ENCODE results near the gene SERPINF2. TPM values are rescaled to one million over a fixed set of nuclear protein-coding genes. Genes with fewer than 3 reads are reported as not detected.

SERPINF2 gene
- total RNA-seq, 1 donor from 2014 or later = 0.37 TPM

GRCh38 chr17:1726626-1727257 is 15.9 kb upstream of the SERPINF2 start:
- no peak overlapping the region for H3K4me3 Mint-ChIP-seq (ENCODE audit: unreplicated experiment)
- no peak for DNase-seq
- H3K27me3 Mint-ChIP-seq (ENCODE audit: unreplicated experiment) = peaks cover 8% of the 10 kb centered on the region
- H3K36me3 Mint-ChIP-seq (ENCODE audit: unreplicated experiment) = peaks cover 7% of the 10 kb centered on the region
- no peak overlapping the region for H3K27ac Mint-ChIP-seq (ENCODE audit: unreplicated experiment)
- peaks cover 3% of the 10 kb centered on the region for H3K4me1 Mint-ChIP-seq (ENCODE audit: low read depth, unreplicated experiment)
- TF ChIP-seq, protein P1, sequence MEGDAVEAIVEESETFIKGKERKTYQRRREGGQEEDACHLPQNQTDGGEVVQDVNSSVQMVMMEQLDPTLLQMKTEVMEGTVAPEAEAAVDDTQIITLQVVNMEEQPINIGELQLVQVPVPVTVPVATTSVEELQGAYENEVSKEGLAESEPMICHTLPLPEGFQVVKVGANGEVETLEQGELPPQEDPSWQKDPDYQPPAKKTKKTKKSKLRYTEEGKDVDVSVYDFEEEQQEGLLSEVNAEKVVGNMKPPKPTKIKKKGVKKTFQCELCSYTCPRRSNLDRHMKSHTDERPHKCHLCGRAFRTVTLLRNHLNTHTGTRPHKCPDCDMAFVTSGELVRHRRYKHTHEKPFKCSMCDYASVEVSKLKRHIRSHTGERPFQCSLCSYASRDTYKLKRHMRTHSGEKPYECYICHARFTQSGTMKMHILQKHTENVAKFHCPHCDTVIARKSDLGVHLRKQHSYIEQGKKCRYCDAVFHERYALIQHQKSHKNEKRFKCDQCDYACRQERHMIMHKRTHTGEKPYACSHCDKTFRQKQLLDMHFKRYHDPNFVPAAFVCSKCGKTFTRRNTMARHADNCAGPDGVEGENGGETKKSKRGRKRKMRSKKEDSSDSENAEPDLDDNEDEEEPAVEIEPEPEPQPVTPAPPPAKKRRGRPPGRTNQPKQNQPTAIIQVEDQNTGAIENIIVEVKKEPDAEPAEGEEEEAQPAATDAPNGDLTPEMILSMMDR (IDR thresholded peaks at IDR 0.05; ENCODE audit: partially characterized antibody, unreplicated experiment) = no peak
- peaks cover 5% of the 10 kb centered on the region for H3K9me3 Mint-ChIP-seq (ENCODE audit: unreplicated experiment)

GRCh38 chr17:1727258-1727789 is 15.3 kb upstream of the SERPINF2 start:
- TF ChIP-seq, protein P1 (IDR thresholded peaks at IDR 0.05; ENCODE audit: partially characterized antibody, unreplicated experiment) = no peak
- Mint-ChIP-seq H3K27ac (ENCODE audit: unreplicated experiment) (no peak overlapping the region), H3K4me3 (ENCODE audit: unreplicated experiment) (no peak overlapping the region), H3K36me3 (ENCODE audit: unreplicated experiment) (peaks cover 7% of the 10 kb centered on the region), H3K9me3 (ENCODE audit: unreplicated experiment) (peaks cover 5% of the 10 kb centered on the region), H3K27me3 (ENCODE audit: unreplicated experiment) (peaks cover 8% of the 10 kb centered on the region), H3K4me1 (ENCODE audit: low read depth, unreplicated experiment) (peaks cover 3% of the 10 kb centered on the region)
- DNase-seq = no peak

DNA sequence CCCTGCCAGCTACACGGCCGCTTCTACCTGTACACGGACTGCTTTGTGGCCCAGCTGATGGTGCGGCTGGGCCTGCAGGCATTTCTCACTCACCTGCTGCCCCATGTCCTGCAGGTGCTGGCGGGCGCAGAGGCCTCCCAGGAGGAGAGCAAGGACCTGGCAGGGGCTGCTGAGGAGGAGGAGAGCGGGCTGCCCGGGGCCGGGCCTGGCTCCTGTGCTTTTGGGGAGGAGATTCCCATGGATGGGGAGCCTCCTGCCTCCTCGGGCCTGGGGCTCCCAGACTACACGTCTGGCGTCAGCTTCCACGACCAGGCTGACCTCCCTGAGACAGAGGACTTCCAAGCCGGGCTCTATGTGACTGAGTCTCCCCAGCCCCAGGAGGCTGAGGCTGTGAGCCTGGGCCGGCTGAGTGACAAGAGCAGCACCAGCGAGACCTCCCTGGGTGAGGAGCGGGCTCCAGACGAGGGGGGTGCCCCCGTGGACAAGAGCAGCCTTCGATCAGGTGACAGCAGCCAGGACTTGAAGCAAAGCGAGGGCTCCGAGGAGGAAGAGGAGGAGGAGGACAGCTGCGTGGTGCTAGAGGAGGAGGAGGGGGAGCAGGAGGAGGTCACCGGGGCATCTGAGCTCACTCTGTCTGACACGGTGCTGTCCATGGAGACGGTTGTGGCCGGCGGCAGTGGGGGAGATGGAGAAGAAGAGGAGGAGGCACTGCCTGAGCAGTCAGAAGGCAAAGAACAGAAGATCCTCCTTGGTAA is 14.6 kb upstream of the SERPINF2 start:
- DNase-seq = no peak
- H3K27me3 Mint-ChIP-seq (ENCODE audit: unreplicated experiment) = peaks cover 6% of the 10 kb centered on the region
- TF ChIP-seq, protein P1 (IDR thresholded peaks at IDR 0.05; ENCODE audit: partially characterized antibody, unreplicated experiment) = no peak
- H3K4me1 Mint-ChIP-seq (ENCODE audit: low read depth, unreplicated experiment) = peaks cover 4% of the 10 kb centered on the region
- peaks cover 7% of the 10 kb centered on the region for H3K36me3 Mint-ChIP-seq (ENCODE audit: unreplicated experiment)
- H3K4me3 Mint-ChIP-seq (ENCODE audit: unreplicated experiment) = no peak overlapping the region
- H3K9me3 Mint-ChIP-seq (ENCODE audit: unreplicated experiment) = peaks cover 5% of the 10 kb centered on the region
- H3K27ac Mint-ChIP-seq (ENCODE audit: unreplicated experiment) = no peak overlapping the region

- Mint-ChIP-seq H3K27ac (ENCODE audit: unreplicated experiment) (no peak overlapping the region), H3K4me1 (ENCODE audit: low read depth, unreplicated experiment) (peaks cover 3% of the 10 kb centered on the region), H3K36me3 (ENCODE audit: unreplicated experiment) (peaks cover 7% of the 10 kb centered on the region), H3K4me3 (ENCODE audit: unreplicated experiment) (no peak overlapping the region), H3K9me3 (ENCODE audit: unreplicated experiment) (peaks cover 2% of the 10 kb centered on the region), H3K27me3 (ENCODE audit: unreplicated experiment) (peaks cover 5% of the 10 kb centered on the region)
- no peak for DNase-seq
- TF ChIP-seq, protein P1 (IDR thresholded peaks at IDR 0.05; ENCODE audit: partially characterized antibody, unreplicated experiment) = no peak
Measured at GRCh38 chr17:1729966-1730325, 12.7 kb upstream of the SERPINF2 start.
